Stimulated activated CD4-positive, alpha-beta T cell treated with anti-CD3 and anti-CD28 coated beads, Interleukin-2, amount 100 ng/mL, for 48 hours (primary cell): ENCODE results near the gene CORIN.

Experiments used
- DNase-seq, 2 donors: peaks; one replicate each; pipeline ENCODE4 v3.0.0-alpha.2; 2020

CORIN gene

DNA sequence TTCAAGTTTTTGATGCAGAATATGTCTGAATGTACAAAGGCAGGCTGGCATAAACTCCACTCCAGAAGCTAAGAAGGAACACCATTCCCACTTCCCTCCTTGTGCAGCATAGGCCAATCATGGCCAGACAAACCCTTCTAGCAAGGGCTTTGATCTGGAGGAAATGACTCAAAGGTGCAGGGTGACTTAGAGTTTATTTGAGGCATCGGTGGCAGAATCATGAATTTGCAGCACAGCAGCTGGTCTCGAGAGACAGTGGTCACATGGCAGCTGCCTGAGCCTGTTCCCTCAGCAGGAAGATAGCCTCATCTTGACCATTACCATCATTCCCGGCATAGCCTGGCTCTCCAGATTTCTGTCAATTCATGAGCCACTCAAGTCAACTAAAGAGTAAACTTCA, 198.3 kb downstream of the CORIN start:
- no peak for DNase-seq

GRCh38 chr4:47631161-47631560, 206.7 kb downstream of the CORIN start:
- no peak for DNase-seq

DNA sequence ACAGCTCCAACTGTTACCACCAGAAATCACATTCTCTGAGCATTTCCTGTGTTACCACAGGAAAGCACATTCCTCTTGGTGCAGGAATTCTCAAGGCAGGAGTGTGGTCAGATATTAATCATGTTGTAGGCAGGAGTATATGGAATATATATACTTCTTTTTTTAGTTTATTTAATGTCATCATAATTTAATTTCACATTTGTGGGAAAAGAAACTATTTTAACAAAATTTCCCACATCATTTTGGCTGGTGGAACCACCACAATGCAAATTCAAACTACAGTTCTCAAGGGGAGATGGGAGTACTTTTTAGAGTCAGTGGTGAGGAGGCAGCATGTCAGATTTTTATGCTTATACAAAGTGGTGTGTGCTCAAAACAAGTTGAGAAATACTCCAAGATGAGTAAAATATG, 213.8 kb downstream of the CORIN start:
- no peak for DNase-seq

GRCh38 chr4:47621181-47621580, 216.7 kb downstream of the CORIN start:
- no peak for DNase-seq

- no peak for DNase-seq
These were observed 218.2 kb downstream of the CORIN start for GRCh38 chr4:47619691-47620090.

DNA sequence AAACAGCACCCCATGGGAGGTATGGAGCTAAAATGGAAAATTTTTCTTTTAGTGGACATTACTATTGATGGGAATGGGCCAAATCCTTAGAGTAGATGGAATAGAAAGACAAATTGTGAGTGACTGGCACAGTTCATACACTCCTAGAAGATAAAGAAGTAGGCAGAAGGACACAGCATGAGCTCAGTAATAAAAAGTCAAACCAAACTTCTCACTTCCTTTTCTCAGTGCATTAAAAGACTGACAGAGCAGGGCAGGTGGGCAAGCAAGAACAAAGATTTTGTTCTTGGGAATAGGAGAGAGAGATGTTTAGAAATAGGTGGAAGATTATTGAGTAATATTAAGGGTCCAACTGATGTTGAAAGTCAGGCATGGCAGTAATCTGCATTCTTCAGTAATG, 220.3 kb downstream of the CORIN start:
- no peak for DNase-seq

DNA sequence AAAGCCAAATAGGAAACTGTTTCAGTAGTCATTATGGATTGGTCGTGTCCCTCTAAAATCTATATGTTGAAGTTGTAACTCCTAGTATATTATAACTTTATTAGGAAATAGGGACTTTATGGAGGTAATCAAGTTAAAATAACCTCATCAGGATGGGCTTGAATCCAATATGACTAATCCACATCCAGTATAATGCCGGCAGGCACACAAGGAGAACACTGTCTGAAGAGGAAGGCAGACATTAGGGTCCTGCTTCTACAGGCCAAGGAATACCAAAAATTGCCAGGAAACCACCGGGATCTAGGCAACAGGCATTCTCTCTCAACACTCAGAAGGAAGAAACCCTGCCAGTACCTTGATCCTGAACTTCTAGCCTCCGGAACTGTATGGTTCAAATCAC, 222.5 kb downstream of the CORIN start:
- no peak for DNase-seq

DNA sequence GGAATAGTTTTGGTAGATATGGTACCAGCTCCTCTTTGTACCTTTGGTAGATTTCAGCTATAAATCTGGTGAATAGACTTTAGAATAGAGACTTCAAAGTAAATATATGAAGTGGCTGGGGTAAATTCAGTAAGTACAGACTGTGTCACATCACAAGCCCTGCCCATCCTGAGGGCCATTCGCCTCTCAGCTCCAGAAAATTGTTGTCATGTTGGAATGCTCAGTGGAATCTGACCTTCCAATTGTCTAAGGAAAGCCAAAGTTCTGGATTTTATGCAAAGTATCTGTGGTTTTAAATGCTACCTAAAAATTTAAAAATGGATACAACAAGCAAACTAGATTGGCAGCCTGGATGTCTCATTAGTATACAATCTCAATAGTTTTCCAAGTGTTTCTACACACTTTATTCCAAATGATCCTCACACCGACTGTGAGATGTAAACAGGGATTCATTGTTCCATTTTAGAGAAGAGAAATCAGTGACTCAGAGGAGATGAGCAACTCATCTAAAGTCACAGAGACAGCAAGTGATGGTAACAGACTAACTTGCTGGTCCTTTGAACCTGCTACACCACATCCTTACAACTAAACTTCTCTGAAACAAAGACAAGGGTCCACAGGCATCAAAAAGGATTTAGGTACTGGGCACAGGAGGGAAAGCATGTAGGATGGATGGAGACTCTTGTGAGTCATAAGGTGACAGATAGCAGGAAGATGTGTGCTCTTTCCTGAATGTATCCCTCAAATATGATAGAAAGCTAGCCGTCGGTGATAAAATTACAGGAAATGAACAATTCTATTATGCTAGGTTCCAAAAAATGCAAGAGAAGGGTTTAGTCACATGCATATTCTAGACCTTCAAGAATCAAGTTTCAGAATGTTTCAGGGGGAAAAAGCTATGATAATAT, 225.5 kb downstream of the CORIN start:
- no peak for DNase-seq

GRCh38 chr4:47606482-47606881, 231.4 kb downstream of the CORIN start:
- no peak for DNase-seq

DNA sequence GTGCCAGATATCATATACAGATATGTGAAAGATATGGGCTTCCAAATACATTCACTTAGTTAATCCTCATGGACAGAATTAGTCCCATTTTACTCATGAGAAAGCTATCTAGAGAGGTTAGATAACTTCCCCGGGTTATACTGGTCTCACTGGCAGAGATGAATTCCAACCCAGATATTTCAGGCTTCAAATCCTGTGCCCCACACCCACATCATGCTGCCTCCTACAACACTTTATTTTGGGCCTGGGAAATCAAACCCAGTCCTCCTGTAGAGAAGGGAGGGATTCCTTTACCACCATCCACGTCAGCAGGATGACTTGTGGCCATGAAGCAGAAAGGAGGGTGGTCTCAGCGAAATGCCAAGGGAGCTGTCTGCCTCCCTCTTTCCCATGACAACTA, 239.0 kb downstream of the CORIN start:
- no peak for DNase-seq

DNA sequence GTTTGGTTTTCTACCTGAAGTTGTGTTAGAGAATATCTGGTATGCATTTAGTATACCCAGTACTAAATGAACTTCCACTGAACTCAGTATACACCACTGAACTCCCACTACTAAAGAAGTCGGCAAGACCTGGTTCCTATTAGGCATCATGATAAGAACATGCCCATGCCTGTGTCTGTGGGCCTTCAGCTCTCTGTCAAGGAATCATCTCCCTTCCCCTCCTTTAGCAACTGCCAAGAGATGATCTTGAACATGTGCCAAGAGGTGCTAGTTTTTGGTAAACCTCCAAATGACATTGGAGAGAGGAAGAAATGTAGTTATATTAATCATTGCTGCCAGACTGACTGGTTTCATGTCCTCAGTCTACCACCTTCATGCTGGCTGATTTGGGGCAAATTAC, 239.5 kb downstream of the CORIN start:
- no peak for DNase-seq

DNA sequence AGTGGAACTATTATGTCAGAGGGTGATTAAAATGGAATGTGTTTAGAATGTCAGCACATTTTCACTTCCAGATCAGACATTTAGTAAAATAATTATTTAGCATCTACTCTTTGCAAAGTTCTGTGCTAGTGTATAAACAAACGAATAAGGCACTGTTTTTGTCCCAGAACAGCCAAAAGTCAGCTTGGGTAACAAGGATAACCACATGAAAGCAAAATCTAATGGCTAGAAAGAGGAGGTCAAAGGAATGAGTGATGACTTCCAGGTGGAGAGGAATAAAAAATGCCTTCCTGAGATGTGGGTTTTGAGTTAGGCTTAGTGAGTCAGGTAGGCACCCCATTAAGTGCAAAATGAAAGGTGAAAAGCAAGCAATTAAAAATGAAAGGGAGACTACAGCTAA, 240.2 kb downstream of the CORIN start:
- no peak for DNase-seq

- DNase-seq, result no peak
These were observed 247.5 kb downstream of the CORIN start for GRCh38 chr4:47590325-47590724.

- DNase-seq, result no peak
These were observed 258.6 kb downstream of the CORIN start for GRCh38 chr4:47579235-47579634.

- no peak for DNase-seq
These were observed 259.9 kb downstream of the CORIN start for GRCh38 chr4:47577779-47578553.

DNA sequence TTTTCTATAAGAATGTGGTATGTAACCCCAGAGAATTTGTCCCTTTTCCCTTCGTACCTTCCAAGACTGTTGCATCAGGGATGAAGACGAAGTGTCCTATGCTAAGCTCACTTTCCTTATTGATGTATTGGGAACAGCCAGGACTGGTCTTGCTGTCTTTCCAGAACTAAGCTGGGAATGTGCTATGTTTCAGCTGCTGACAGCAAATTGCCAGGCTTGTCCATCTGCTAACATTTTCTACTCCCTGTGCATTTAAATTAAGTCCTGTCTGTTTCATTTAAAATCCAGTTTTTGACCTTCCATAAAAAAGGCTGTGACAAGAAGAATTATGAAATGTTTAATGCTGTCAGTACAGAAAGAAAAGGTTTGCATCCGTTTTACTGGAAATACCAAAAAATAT, 264.9 kb downstream of the CORIN start:
- DNase-seq, result no peak

GRCh38 chr4:47570816-47571215, 267.1 kb downstream of the CORIN start:
- no peak for DNase-seq

GRCh38 chr4:47567511-47567910, 270.4 kb downstream of the CORIN start:
- no peak for DNase-seq

DNA sequence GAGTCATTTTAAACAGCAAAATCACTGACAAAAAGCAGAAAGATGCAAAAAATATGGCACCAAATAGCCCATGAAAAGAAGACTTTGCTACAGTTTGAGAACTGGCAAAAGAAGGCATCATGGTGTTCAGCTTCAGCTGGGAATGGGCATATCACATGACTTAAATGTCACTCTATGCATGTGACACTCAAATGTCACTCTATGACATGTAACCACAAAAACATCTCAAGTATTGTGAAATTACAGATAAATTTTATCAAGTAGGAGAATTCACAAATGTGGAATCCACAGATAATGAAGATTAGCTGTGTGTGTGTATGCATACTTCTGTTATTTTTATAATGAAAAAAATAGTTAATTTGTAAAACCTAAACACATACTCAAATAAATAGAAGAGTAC, 270.9 kb downstream of the CORIN start:
- no peak for DNase-seq

GRCh38 chr4:47566566-47566965, 271.3 kb downstream of the CORIN start:
- no peak for DNase-seq

- DNase-seq, result no peak
These were observed 275.6 kb downstream of the CORIN start for GRCh38 chr4:47562297-47562696.

GRCh38 chr4:47561331-47561730, 276.5 kb downstream of the CORIN start:
- DNase-seq, result no peak

- DNase-seq, result no peak
These were observed 277.2 kb downstream of the CORIN start for GRCh38 chr4:47560682-47561081.

DNA sequence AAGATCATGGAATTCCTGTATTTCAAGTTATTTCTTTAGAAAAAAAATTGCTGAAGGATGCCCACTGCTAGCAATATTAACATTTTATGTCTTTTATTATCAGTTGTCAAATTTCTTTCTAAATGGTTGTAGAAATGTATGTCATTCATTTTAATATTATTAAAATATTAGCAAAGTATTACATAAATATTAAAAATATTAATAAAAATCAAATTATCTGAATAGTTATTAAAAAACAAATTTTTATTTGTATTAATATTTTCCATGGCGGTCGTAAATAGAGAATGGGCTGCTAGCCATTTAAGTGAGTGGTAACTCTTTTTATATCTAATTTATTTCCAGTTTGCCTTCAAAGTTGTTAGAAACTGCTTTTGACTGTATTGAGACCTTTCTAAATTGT, 280.6 kb downstream of the CORIN start:
- DNase-seq, result no peak
